ENCODE data around the gene PRTG.

GRCh38 chr15:55712363-55712762 is 30.6 kb downstream of the PRTG start:
- TF ChIP-seq CTCF (IDR thresholded peaks at IDR 0.05): no peak
- TF ChIP-seq POLR2A (IDR thresholded peaks at IDR 0.05; ENCODE audit: low read depth): no peak
- TF ChIP-seq EP300 (IDR thresholded peaks at IDR 0.05): no peak
